Keratinocyte (primary cell): ENCODE data around the gene AFG3L2. TPM values are rescaled to one million over a fixed set of nuclear protein-coding genes. Genes with fewer than 3 reads are reported as not detected.

Experiments used
- DNase-seq: peaks from one replicate; pipeline ENCODE4 v3.0.0-alpha.2; 2011; ENCODE audit warnings: low read depth, missing footprints, low spot score
- FAIRE-seq: peaks from 2 replicates; lab custom pipeline; 2011; peaks lifted over from hg19 to GRCh38; lab: Jason Lieb, UNC
- H2AFZ ChIP-seq: 2 replicates; pipeline ENCODE4 v1.6.0; 2012; ENCODE audit warnings: low read length, control low read depth, inconsistent platforms; ENCODE audit not compliant: control insufficient read depth
- H3K27ac ChIP-seq: 2 replicates; pipeline ENCODE4 v1.5.1; 2011; ENCODE audit warnings: low read length; ENCODE audit not compliant: control insufficient read depth, insufficient read depth
- H3K27me3 ChIP-seq: 3 replicates; pipeline ENCODE4 v1.6.0; 2011; ENCODE audit warnings: low read length; ENCODE audit not compliant: control insufficient read depth, insufficient read depth; ENCODE audit errors: extremely low read depth
- H3K36me3 ChIP-seq, 2 experiments: 2 replicates in 1 of 2; 3 replicates in 1 of 2; pipeline ENCODE4 v1.5.1; 2011; ENCODE audit warnings: low read length in 2 of 2, mild to moderate bottlenecking in 1 of 2; ENCODE audit not compliant: control insufficient read depth in 2 of 2, insufficient read depth in 2 of 2; ENCODE audit errors: extremely low read depth in 1 of 2
- H3K4me1 ChIP-seq: 3 replicates; pipeline ENCODE4 v1.5.1; 2011; ENCODE audit warnings: low read length; ENCODE audit not compliant: control insufficient read depth, insufficient read depth; ENCODE audit errors: extremely low read depth
- H3K4me2 ChIP-seq: 3 replicates; pipeline ENCODE4 v1.6.0; 2011; ENCODE audit warnings: low read depth, low read length; ENCODE audit not compliant: control insufficient read depth, insufficient read depth; ENCODE audit errors: extremely low read depth
- H3K4me3 ChIP-seq, 3 experiments: fragments of 200-600 bp in 1 of 3; sonication (generic) in 1 of 3; 2 replicates in 2 of 3; 3 replicates in 1 of 3; pipeline ENCODE4 v1.5.1; 2011 to 2016; ENCODE audit warnings: low read length in 3 of 3, mild to moderate bottlenecking in 3 of 3, control low read depth in 2 of 3, inconsistent platforms in 1 of 3, low read depth in 1 of 3, mixed read lengths in 1 of 3, mixed run types in 1 of 3, moderate library complexity in 1 of 3; ENCODE audit not compliant: control insufficient read depth in 2 of 3, insufficient read depth in 2 of 3; ENCODE audit errors: extremely low read depth in 1 of 3
- H3K79me2 ChIP-seq: 2 replicates; pipeline ENCODE4 v1.6.0; 2012; ENCODE audit warnings: low read length; ENCODE audit not compliant: control insufficient read depth, insufficient read depth
- H3K9ac ChIP-seq: 3 replicates; pipeline ENCODE4 v1.6.0; 2011; ENCODE audit warnings: low read length; ENCODE audit not compliant: control insufficient read depth, insufficient read depth; ENCODE audit errors: extremely low read depth
- H3K9me1 ChIP-seq: 3 replicates; pipeline ENCODE4 v1.6.0; 2011; ENCODE audit warnings: low read length; ENCODE audit not compliant: control insufficient read depth, insufficient read depth; ENCODE audit errors: extremely low read depth
- H3K9me3 ChIP-seq: 2 replicates; pipeline ENCODE4 v1.5.1; 2012; ENCODE audit warnings: low read depth, low read length; ENCODE audit not compliant: control insufficient read depth
- H4K20me1 ChIP-seq: 3 replicates; pipeline ENCODE4 v1.6.0; 2011; ENCODE audit warnings: low read length; ENCODE audit not compliant: control insufficient read depth, insufficient read depth; ENCODE audit errors: extremely low read depth
- EZH2 ChIP-seq: IDR thresholded peaks from one replicate; pipeline ENCODE4 v1.6.1; 2012; ENCODE audit warnings: inconsistent platforms, mild to moderate bottlenecking, low read length, moderate library complexity
- dilution Hi-C: fragments of 300-500 bp; cut with MboI; formaldehyde crosslinking; loops from one replicate; pipeline ENCODE4 v1.7.0; 2020; ENCODE audit warnings: low sequenced_read_pairs; ENCODE audit not compliant: extremely low pct_ligation_motif_present
- polyA plus RNA-seq, 5 experiments: library from polyadenylated mRNA; depleted of rRNA in 3 of 5; stranded (reverse) in 3 of 5; stranded (forward) in 1 of 5; unstranded in 1 of 5; fragments of >200 nt; gene quantifications; 1 replicate in 1 of 5; 2 replicates in 3 of 5; 3 replicates in 1 of 5; pipeline versions ENCODE4 v1.2.1 to v1.2.3, GENCODE V29; 2011 to 2012; ENCODE audit warnings: missing spikeins in 2 of 5, low read depth in 1 of 5, low replicate concordance in 1 of 5
- TF ChIP-seq, protein P1 (sequence below), 3 experiments: IDR thresholded peaks in 1 of 3; conservative IDR thresholded peaks in 1 of 3; optimal IDR thresholded peaks in 1 of 3; 2 replicates in 2 of 3; 3 replicates in 1 of 3; pipeline versions ENCODE3 to v1.5.1; 2011; ENCODE audit warnings: low read length in 3 of 3, mild to moderate bottlenecking in 3 of 3, moderate library complexity in 2 of 3, control low read depth in 1 of 3, inconsistent platforms in 1 of 3; ENCODE audit not compliant: insufficient read depth in 2 of 3; ENCODE audit errors: extremely low read depth in 1 of 3

Gene AFG3L2
- polyA plus RNA-seq, 1 donor (not counting 4 experiments of a cell fraction or from before 2014, with no cell fraction given) = 47.5 TPM

DNA sequence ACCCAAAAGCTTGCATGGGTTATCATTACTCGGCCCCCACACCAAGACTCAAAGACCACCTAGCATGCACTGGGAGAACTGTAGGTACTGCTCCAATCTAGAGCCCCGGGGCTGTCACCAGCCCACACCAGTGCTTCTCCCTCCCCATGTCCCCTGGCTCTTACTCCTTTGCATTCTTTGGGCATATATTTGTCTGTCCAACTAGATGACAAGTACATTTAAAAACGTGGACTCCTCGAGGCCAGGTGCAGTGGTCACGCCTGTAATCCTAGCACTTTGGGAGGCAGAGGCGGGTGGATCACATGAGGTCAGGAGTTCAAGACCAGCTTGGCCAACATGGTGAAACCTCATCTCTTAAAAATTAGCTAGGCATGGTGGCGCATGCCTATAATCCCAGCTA is 7.8 kb downstream of the AFG3L2 start:
- Histone ChIP-seq H3K9ac (no peak overlapping the region), H3K4me3 (no peak overlapping the region), H3K36me3 (peaks cover 8 to 46% of the 10 kb centered on the region in 2 experiments), H3K4me1 (peaks cover 9% of the 10 kb centered on the region), H3K27ac (no peak overlapping the region), H3K4me2 (no peak overlapping the region), H3K9me3 (no peaks in the 10 kb centered on the region), H3K27me3 (no peaks in the 10 kb centered on the region), H4K20me1 (peaks cover 11% of the 10 kb centered on the region), H3K9me1 (peaks cover 5% of the 10 kb centered on the region), H2AFZ (no peak overlapping the region), H3K79me2 (peaks cover 63% of the 10 kb centered on the region)
- no peak for DNase-seq
- dilution Hi-C loops = no loop called here
- TF ChIP-seq EZH2 = no peak
- TF ChIP-seq, protein P1, sequence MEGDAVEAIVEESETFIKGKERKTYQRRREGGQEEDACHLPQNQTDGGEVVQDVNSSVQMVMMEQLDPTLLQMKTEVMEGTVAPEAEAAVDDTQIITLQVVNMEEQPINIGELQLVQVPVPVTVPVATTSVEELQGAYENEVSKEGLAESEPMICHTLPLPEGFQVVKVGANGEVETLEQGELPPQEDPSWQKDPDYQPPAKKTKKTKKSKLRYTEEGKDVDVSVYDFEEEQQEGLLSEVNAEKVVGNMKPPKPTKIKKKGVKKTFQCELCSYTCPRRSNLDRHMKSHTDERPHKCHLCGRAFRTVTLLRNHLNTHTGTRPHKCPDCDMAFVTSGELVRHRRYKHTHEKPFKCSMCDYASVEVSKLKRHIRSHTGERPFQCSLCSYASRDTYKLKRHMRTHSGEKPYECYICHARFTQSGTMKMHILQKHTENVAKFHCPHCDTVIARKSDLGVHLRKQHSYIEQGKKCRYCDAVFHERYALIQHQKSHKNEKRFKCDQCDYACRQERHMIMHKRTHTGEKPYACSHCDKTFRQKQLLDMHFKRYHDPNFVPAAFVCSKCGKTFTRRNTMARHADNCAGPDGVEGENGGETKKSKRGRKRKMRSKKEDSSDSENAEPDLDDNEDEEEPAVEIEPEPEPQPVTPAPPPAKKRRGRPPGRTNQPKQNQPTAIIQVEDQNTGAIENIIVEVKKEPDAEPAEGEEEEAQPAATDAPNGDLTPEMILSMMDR (optimal IDR thresholded peaks at IDR 0.05 in 1 of 3, IDR thresholded peaks at IDR 0.05 in 1 of 3, conservative IDR thresholded peaks at IDR 0.05 in 1 of 3; ENCODE audit: extremely low read depth in 1 of 3, insufficient read depth in 2 of 3, low read length in 3 of 3) = no peak
- no peak for FAIRE-seq

DNA sequence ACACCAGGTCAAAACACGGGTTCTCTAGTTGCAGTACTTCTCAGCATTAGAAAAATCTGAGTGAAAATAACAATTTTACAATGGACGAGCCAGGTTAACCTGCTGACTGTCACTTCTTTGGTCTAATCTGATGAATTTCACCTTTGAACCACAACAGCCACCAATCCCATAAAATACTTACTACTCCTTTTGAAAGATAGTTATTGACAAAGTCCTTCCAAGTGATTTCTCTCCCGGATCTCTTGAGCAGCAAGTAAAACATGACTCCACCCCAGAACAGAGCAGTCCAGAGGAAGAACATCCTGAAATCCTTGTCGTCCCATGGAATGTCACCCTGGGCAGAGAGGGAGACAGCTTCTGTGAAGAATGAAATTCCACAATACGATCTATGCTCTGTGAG is 10.2 kb downstream of the AFG3L2 start:
- Histone ChIP-seq H3K4me1 (no peaks in the 10 kb centered on the region), H3K9me1 (no peaks in the 10 kb centered on the region), H3K4me2 (no peak overlapping the region), H4K20me1 (peaks cover 2% of the 10 kb centered on the region), H3K36me3 (peaks cover 14 to 57% of the 10 kb centered on the region in 2 experiments), H3K4me3 (no peak overlapping the region), H3K27ac (no peak overlapping the region), H3K27me3 (no peaks in the 10 kb centered on the region), H3K79me2 (peaks cover 40% of the 10 kb centered on the region), H2AFZ (no peak overlapping the region), H3K9ac (no peak overlapping the region), H3K9me3 (no peaks in the 10 kb centered on the region)
- no peak for TF ChIP-seq EZH2
- TF ChIP-seq, protein P1 (optimal IDR thresholded peaks at IDR 0.05 in 1 of 3, IDR thresholded peaks at IDR 0.05 in 1 of 3, conservative IDR thresholded peaks at IDR 0.05 in 1 of 3; ENCODE audit: extremely low read depth in 1 of 3, insufficient read depth in 2 of 3, low read length in 3 of 3) = no peak
- dilution Hi-C loops = no loop called here
- FAIRE-seq (no peak), DNase-seq (no peak)
